CD4-positive, alpha-beta T cell treated with Interleukin-10 for 1 hour (primary cell): ENCODE data around the gene HYCC2.
A peak's percentile ranks its signal among the peaks of the same experiment; 100 is the strongest.
"Not testable (repeated sequence)": the region's sequence is repeated elsewhere in the genome, so short reads cannot be mapped to it uniquely, and the experiment has no call there.

Experiments
- DNase-seq: peaks from one replicate; pipeline ENCODE4 v3.0.0-alpha.2; 2020

HYCC2 gene

DNA sequence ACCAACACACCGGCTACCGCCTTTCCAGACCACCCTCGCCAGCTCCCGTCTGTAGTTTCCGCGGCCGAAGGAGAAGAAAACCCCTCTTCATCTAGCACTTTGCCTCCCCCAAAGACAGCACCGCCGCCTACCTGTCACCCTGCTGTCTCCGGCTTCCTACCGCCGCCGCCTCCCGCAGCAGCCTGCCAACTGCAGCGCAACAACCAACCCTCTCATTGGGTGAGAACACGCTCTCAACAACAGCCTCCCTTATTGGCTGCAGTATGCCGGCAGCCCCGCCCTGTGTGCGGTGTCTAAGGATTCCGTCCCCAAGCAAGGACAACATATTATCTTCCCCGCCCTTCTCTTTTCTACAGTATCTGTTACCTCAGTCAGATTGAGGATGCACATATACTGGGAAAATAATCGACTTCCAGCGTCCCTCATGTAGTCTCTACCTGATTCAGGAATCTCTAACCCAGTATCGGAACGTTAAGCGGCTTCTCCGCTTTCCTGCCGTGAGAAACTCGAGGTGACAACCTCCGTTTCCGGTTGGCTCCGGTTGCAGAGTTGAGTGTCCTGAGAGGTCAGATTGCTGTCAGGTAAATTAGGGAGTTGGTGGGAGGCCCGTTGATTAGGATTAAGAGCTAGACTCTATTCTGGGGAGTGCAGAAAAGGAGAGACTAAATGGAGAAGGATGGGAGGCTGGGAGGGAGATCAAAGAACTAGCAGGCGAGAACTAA is at the start of gene HYCC2, which contains the start of gene NDUFB3:
HYCC2 (minus strand) TSS at position 193 of the 722 bp plus-strand sequence. CDS start 47,662 bp downstream, outside the sequence.
NDUFB3 (plus strand) TSS at position 523 of the 722 bp plus-strand sequence. CDS start 6,882 bp downstream, outside the sequence.
- peak; percentile 96 for DNase-seq

DNA sequence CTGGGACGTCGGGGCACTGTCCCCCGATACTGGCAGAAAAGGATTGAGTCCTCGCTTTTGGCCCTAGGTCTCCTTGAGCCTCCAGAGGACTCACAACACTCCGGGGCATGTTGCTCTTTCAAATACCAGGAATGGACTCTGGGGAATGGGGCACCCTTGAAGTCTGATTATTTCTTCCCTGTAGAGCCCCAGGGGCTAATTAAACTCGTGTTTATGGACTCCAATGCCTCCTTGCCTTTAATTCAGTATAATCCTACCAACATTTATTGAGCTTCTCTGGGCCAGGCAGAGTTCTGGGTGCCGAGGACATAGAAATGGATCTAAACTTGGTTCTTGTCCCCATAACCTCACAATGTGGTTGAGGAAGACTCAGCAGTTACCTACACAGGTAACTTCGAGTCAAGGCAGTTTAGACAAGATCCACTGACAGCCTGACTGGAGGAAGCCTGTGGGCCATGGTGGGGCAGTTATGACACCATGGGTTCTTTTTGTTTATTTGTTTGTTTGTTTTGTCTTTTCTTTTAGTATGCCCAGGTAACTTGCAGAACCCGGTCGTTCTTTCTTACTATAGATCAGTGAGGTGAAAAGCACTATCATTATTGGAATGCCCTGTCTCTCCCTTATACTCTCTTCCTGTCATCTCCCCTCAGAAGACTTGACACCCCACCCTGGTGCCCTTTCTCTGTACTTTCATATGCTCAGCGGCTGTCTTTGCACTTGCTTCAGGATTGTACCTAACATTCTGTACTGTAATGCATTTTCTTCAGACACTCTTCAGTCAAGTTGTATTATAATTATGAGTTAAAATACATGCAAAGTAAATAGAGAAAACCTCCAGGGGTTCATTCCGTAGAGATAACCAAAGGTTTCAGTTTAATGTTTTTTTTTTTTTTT is 47.7 kb upstream of the HYCC2 start:
- peak; percentile 55 for DNase-seq

DNA sequence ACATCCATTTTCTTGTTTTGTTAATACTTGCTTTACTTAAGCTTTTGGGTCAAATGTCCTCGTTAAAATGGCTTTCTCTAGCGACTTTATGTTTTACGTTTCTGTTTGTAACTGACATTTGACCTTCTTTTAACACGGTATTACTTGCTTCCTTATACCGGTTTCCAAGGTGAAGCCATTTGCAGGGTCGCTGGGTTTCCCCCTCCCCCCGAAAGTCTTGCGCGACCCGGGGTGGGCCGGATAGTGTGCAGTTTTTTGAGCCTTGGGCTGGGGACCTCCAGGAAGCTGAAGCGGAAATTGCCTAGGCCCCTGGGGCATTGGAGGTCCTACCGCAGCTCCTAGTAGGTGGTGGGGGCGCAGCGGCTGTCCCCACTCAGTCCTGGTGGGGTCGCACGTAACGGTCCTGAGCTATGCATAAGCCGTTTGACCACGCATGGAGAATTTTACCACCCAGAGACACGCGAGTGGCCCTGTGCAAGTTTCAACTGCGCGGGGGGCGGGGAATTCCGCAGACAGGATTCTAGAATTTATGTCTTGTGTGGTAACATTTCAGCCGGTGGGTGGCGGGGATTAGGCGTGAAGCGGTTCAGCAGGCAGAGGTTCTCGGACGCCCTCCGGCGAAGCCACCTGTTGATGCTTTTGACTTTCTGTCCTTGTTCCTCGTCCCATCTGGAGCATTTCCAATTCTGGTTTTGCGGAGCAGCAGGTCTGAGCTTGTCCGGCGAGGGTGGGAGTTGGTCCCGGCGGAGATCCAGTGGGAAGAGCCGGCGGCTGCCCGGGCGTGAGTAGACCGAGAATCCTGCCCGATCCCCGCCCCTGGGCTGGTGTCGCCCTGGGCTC is 46.9 kb upstream of the HYCC2 start:
- DNase-seq: peak; percentile 91

DNA sequence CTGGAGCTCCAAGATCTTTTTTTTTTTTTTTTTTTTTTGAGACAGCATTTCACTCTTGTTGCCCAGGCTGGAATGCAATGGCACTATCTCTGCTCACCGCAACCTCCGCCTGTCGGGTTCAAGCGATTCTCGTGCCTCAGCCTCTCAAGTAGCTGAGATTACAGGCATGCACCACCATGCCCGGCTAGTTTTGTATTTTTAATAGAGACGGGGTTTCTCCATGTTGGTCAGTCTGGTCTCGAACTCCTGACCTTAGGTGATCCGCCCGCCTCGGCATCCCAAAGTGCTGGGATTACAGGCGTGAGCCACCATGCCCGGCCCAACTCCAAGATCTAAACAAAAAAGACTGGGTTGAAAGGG is 46.2 kb upstream of the HYCC2 start:
- DNase-seq: not testable (repeated sequence)

DNA sequence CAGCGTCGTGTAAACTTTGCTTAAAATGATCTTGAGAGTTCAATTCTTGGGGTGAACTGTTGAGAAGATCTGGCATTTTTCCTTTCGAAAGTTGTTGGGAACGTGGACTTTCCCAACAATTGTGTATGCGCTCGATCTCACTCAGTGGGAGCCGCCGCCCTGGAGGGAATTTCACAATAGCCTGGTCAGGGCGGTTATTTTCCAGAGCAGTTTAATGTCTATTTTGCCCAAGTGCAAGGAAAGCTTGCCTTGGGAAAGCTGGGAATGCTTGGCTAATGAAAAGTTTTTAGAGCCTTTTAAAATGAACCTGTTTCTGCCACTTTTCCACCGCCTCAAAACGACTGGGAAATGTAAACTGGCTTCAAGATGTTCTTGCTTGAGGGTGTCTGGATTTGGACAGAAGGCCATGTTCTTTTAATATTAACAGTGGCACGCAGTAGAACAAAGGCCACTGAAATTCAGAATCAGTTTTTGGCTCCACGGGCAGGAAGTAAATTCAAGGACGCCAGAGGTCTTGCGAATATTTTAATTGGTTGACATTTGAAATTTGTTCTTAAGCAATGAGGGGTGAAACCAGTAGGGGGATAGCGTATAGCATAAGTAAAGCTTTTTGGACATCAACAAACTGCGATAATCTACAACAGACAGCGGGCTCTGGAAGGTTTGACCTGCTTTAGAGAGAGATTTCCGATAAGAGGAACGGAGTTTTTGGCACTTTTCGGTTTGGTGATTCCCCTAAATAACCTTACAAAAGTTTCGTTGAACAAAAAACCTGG is 45.7 kb upstream of the HYCC2 start:
- peak; percentile 83 for DNase-seq

DNA sequence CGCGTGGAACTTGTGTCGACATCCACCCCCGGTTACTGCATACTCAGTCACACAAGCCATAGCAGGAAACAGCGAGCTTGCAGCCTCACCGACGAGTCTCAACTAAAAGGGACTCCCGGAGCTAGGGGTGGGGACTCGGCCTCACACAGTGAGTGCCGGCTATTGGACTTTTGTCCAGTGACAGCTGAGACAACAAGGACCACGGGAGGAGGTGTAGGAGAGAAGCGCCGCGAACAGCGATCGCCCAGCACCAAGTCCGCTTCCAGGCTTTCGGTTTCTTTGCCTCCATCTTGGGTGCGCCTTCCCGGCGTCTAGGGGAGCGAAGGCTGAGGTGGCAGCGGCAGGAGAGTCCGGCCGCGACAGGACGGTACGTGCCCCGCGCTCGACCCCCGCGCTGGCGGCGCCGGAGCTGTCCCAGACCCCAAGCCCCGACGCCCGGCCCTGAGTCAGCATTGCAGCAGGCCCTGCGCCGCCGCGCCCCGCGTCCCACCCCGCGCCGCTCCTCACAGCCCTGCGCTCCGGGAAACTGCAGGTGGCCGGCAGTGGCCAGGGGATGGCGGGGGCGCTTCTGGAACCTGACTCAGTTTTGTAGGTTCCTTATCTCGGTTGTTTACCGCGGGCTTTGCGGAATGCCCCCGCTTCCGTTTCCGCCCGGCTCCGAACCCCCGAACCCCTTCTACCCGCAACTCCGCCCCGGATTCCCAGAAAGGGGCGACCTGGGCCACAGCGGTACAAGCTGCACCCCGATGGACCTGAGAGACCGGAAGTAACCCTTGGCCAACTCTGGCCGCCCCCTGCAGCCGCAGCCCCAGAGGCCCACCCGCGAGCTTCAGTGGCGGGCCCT is 44.9 kb upstream of the HYCC2 start, which contains the start of gene CFLAR:
CFLAR (plus strand) TSS at position 50 of the 844 bp plus-strand sequence. CDS start 13,702 bp downstream, outside the sequence.
- DNase-seq: peak; percentile 88

DNA sequence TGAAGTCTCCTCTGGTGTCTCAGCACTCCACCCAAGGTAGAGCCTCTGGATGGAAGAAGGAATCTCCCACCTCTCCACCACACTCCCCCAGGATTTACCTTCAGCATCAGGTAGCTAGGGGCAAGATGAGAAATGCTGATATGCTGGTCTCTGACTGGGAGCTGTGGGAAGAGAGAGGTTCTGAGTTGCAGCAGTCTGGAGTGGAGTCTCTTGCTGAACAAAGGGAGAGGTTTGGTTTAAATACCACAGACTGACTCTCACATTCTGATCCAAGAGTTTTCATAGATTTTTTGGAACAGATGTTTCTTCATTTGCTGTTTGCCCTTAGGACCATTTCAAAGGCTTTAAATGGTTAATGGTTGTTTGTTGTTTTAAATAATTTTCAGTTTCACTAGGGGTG is 43.4 kb upstream of the HYCC2 start:
- no peak for DNase-seq

DNA sequence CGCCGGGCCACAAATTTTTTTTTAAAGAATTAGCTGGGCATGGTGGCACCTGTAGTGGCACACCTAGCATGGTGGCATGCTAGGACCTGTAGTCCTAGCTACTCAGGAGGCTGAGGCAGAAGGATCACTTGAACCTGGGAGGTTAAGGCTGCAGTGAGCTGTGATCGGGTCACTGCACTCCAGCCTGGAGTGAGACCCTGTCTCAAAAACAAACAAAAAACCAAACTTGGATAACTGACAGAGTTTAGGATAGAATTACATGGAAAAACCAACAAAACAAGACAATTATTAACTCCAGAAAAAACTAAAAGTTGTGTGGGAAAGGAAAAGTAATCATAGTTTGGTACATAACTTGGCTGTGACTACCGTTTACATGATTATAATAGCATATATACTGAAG is 42.9 kb upstream of the HYCC2 start:
- no peak for DNase-seq

DNA sequence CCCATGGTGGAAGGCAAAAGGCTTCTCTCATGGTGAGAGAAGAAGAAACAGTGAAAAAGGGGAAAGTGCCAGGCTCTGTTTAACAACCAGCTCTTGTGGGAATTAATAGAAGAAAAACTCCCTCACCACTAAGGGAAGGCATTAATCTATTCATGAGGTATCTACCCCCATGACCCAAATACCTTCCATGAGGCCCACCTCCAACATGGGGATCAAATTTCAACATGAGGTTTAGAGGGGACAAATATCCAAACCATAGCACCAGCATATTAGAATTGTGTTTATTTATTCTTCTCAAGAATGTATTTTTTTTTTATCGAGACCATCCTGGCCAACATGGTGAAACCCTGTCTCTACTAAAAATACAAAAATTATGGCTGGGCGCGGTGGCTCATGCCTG is 39.6 kb upstream of the HYCC2 start:
- DNase-seq: no peak

DNA sequence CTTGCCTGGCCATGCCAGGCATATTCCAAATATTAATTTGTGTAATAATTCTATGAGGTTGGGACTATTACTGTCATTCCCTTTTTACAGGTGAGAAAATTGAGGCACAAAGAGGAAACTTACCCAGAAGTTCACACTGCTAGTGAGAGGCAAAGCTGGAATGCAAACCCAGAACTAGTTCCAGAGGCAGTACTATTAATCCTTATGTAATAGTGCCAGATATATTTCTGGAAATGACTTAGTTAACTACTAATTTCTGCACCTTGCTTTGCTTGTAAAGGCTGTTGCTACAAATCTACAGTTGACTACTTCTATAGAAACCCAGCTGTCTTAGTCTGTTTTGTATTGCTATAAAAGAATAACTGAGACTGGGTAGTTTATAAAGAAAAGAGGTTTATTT is 39.1 kb upstream of the HYCC2 start:
- no peak for DNase-seq

DNA sequence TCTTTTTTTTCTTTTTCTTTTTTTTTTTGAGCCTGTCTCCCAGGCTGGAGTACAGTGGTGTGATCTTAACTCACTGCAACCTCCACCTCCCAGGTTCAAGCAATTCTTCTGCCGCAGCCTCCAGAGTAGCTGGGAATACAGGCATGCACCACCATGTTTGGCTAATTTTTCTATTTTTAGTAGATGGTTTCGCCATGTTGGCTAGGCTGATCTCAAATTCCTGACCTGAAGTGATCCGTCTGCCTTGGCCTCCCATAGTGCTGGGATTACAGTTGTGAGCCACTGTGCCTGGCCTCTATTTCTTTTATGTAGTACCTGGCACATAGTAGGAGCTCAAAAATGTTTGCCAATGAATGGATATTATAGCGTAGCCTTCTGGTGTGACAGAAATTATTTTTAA is 37.7 kb upstream of the HYCC2 start:
- no peak for DNase-seq

DNA sequence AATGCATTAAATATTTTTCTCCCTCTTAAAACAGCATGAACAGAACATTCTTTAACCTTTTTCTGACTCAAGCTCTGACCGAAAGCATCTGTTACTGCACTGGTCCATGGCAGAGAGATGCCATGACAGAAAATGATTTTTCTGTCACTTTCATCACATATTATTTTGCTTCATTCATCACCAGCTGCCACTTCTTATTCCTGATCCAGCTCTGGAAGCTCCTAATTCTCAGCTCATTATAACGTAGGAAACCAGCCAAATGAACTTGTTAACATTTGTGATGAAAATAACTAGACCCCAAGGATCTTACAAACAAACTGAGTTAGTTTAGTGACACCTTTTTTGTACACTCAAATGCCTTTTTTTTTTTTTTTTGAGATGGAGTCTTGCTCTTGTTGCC is 36.9 kb upstream of the HYCC2 start:
- DNase-seq: no peak

DNA sequence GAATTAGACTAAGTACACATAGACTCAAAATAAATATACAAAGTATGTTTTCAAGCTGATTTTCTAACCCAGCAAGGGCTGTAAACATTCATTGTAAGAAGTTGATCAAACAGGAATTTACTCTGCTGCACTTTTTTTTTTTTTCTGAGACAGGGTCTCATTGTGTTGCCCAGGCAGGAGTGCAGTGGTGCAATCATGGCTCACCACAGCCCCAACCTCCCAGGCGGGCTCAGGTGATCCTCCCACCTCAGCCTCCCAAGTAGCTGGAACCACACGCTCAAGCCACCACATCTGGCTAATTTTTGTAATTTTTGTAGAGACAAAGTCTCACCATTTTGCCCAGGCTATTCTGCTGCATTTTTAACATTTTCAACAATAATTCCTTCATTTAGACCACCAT is 36.2 kb upstream of the HYCC2 start:
- DNase-seq: no peak

DNA sequence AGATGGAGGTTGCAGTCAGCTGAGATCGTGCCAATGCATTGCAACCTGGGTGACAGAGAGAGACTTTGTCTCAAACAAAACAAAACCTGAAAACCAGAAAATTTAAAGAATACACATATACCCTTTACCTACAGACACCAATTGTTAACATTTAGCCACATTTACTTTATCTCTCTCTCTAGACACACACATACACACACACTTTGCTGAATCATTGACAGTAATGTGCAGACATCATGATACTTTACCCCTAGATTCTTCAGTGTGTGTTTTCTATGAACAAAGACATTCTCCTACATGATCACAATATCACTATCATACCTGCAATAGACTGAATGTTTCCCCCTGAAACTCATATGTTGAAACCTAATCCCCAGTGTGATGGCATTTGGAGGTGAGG is 34.3 kb upstream of the HYCC2 start:
- no peak for DNase-seq

DNA sequence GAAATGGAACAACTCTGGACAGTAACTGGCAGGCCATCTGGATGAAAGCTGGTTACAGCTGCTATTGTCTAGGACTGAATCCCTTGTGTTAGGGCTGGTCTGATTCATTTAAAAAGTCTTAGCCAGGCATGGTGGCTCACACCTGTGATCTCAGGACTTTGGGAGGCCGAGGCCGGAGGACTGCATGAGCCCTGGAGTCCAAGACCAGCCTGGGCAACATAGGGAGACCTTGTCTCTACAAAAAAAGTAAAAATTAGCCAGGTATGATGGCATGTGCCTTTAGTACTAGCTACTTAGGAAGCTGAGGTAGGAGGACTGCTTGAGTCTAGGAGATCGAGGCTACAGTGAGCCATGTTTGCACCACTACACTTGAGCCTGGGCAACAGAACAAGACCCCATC is 29.0 kb upstream of the HYCC2 start:
- no peak for DNase-seq

DNA sequence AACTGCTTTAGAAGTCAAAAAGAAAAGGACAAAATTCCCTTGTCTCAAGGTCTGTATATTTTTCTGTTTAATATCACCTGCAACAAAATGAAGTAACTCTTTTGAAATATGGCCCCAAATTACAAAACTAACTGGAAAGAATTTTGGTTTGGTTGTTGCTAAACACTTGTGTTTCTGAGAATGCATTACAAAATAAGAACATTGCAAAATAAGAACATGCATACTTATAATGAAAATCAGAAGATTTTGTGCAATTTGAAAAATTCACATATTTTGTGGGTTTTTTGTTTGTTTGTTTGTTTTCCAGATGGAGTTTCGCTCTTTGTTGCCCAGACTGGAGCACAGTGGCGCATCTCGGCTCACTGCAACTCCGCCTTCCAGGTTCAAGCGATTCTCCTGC is 22.1 kb upstream of the HYCC2 start:
- no peak for DNase-seq

DNA sequence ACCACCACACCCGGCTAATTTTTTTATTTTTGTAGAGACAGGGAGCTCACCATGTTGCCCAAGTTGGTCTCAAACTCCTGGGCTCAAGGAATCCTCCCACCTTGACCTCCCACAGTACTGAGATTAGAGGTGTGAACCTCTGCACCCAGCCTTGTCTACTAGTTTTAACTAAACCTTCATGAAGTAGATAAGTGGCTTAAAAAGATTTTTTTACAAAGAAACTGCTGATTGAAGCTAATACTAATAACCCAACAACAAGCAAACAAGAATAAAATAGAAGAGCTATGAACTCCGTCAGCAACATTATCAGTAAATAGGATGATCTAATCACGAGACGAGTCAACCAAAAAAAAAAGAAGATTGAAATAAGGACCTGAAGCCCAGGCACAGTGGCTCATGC is 19.1 kb upstream of the HYCC2 start:
- no peak for DNase-seq

DNA sequence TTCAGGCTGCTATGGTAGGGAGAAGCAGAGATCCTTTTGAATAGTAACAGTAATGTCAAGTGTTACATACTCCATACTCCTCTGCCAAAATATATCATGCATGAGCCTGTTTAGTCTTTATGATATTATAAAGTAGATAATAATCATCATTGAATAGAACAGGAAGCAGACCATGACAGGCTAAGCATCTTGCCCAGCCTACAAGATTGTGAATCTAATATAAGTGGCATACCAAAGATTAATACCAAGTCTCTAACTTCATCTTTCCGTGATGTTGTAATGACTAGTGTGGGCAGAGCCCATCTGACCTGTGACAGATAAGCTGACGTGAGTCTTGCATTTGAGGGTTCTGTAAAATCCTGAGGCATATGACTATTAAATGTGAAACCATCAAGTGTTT is 13.4 kb upstream of the HYCC2 start:
- DNase-seq: no peak

DNA sequence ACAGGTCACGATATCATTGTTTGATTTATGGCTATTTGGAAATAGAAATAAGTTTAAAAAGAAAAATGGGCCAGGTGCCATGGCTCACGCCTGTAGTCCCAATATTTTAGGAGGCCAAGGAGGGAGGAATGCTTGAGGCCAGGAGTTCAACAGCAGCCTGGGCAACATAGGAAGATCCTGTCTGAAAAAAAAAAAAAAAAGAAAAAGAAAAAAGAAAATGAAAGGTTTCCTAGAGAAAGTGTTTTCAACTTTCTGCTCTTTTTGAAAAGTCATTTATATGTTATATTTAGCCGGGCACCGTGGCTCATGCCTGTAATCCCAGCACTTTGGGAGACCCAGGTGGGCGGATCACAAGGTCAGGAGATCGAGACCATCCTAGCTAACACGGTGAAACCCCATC is 3.5 kb upstream of the HYCC2 start:
- no peak for DNase-seq

DNA sequence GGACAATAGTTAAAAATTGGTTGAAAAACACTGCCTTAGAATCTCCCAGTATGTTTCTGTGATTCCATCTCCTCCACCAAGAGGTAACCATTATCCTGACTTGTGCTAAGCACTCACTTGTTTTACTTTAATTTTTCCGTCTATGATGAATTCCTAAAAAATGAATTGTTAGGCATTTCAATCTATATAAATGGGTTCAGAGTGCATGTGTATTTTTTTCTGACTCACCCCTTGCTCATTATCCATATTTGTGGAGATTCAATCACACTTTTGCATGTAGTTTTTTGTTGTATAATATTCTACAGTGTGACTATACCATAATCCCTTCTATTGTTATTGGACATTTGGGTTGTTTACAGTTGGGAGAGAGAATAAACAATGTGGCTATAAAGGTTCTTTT is 1.6 kb upstream of the HYCC2 start:
- DNase-seq: no peak

DNA sequence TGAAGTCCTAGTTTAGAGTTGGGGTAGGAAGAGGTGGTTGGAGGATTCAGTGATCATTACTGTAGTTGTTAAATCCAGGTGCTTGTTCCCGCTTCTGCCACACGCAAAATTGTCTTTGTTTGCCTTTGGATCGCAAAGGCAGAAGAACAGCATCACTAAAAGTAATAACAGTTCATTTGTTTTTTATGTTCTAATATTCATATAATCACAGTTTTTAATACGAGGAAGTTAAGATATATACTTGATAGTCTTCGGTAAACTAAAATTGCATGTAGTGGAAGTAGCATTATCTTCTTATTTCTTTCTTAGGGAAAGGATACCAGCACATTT is 695 bp upstream of the HYCC2 start:
- DNase-seq: no peak
